Measurements from ENCODE around the gene ENTHD1.
"Not testable (repeated sequence)": the region's sequence is repeated elsewhere in the genome, so short reads cannot be mapped to it uniquely, and the experiment has no call there.

ENTHD1 gene

DNA sequence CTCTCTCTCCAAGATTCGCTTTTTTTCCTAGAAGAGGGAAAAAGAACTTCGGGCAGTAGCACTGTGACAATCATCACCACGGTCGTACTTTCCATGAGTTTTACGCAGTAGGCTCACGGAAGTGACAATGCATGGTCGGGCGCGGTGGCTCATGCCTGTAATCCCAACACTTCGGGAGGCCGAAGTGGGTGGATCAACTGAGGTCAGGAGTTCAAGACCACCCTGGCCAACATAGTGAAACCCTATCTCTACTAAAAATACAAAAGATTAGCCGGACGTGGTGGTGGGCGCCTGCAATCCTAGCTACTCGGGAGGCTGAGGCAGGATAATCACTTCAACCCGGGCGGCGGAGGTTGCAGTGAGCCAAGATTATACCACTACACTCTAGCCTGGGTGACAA, 30.7 kb upstream of the ENTHD1 start:
- no peak for DNase-seq (ENCODE audit: low read depth)

DNA sequence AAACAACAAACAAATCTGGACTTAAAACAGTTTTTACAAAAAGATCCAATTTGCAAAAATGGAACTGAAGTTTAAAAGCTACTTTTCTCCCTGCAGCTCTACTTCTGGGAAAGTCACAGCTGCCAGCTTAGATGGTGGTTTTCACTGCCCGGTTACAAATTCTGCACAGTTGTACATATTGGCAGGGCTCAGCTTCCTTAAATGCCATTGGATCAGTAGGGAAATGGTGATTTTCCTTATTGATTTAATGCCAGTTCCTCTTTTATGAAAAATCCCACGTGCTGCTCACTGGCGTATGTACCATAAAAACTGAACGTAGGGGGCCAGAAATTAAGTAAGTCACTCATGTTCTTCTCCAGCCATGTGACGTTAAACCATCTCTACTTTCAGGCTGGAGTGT, 30.1 kb upstream of the ENTHD1 start:
- DNase-seq (ENCODE audit: low read depth), result no peak

DNA sequence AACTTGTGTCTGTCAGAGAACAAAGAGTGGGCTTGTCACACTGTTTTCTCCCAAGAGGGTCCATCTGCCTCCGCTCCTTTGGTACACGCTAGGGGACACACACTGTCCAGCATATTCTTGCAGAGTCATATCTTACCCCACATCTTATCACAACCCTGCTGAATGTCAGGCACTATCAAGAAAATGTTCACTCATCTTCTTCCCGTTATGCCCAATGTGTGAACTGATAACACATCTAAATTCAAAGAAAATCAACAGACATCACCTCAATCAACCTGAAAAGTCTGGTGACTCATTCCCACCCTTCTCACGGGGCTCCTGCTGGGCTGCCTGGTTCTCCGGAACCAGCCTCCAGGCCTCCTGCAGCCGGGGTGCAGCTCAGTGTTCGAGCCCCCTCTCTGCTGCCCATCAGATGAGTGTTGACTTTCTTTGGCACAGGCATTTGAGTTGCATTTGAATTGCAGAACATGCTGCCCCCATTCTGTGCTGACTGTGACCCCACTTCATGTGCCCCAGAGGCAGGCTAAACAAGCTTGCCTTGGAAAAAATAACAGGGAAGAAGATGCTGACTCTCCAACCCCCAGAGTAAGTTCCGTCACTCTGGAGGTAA, 26.7 kb upstream of the ENTHD1 start:
- DNase-seq (ENCODE audit: low read depth), result no peak

DNA sequence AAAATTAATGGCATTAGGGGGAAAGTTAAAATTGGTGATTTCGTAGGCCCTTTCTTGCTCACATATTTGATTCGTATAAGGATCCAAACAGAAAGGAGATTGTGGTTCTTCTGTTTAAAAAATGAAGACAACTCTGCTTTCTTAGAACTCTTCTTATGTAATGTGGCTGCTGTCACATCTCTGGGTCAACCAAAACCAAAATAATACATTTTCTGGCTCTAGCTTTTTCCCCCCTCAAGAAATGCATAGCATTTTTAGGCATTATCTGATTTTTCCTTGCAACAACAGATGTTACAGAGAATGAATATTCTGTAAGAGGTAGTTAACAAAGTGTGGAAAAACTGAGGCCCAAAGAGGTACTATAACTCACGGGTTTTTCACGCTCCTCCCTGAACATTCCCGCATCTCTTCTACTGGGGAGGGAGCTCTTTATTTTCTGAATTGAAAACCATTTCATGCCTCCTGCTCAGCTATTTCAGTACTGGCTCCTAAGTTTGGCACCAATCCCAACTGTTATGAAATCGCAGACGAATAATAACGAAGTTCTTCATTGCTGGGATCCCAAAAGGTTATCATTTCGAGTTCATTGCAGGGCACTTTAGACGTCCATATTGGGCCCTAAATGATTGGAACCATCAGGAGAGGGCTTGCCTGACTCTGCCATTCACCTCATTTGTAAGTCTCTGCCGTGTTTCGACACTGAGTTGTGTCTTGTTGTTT, 24.4 kb upstream of the ENTHD1 start:
- DNase-seq (ENCODE audit: low read depth), result no peak

DNA sequence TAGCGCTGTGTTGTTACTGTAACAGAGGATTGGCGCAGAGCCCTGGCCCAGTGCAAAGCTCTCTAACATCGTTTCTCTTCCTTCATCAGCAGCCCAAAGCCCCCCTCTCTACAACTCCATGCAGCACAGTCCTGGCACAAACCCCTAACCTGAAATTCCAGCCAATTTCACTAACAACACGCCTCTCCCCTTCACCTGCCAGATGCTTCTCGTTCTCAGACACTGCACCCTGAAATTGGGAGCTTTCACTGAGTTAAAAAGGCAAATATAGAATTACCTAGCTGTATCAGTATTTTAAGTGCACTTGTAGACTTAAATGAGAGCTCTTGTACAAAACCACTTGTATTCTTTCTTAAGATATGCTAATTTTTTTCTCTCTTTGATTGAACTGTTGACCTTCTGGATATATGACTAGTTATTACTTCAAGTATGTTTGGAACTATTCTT, 23.7 kb upstream of the ENTHD1 start:
- no peak for DNase-seq (ENCODE audit: low read depth)

DNA sequence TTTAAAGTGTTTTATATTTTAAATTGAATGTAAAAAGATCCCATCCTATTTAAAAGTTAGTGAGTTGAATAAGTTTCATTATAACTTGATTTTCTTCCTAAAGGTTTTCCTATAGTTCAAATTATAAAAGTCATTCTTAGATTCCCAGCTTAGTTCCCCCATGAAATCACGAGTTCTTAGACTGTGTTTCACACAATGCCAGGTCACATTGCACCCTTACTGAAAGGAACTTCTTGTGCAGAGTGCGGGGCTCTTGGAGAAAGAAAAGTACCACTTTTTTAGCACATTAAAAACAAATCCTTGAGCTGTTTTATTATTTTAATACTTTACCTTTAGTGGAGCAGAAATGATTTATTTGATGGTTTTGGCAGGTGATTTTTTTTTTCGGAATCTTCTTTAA, 22.9 kb upstream of the ENTHD1 start:
- no peak for DNase-seq (ENCODE audit: low read depth)

DNA sequence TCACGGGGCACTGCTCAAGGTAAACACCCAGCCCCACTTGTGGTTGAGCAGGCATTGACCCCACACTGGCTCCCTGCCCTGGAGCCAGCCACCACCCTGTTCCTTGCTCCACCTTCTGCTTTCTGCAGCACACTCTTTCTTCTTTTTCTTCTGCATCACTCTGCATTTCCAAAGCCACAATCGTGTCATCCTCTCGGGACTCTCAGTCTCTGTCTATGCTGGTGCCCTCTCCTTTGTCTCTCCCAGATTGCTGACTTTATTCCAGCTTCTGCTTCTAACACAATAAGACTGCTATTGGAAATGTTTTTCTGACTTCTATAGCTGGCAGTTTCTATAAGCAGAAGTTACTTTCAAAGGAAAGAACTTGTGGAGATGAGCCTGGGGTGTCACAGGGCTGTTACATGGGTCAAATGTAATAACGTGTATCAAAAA, 21.8 kb upstream of the ENTHD1 start:
- no peak for DNase-seq (ENCODE audit: low read depth)

DNA sequence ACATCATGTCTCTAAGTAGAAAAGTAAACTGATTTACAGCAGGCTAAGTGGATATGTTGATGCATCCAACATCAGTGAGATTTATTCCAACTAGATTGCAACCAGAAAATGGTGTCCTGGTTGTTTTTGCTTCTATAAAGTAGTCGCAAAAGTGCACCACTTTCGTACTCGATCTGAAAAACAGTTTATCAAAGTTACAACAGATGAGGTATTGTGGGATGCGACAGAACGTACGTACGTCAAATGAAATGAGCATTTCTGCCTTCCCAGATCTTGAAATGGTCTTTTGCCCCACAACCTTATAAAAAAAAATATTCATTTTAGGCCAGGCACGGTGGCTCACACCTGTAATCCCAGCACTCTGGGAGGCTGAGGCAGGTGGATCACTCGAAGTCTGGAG, 21.0 kb upstream of the ENTHD1 start:
- no peak for DNase-seq (ENCODE audit: low read depth)

DNA sequence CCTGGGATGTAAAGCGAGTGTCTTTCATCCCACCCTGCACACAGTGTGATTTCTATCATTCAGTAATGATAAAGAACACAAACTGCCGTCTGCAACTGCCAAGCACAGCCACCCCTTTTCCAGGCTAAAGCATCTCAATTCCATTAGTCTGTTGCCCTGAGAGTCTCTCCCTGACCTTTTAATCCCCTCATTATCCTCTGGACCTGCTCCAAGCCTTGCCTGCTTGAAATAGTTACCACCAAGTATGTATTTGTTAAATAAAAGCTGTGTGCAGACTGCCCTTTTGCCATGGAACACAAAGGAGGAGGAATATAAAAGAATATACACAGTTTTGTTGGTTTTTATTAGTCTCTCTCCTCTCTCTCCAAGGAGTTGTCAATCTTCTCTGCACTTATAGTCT, 20.3 kb upstream of the ENTHD1 start:
- DNase-seq (ENCODE audit: low read depth), result no peak

DNA sequence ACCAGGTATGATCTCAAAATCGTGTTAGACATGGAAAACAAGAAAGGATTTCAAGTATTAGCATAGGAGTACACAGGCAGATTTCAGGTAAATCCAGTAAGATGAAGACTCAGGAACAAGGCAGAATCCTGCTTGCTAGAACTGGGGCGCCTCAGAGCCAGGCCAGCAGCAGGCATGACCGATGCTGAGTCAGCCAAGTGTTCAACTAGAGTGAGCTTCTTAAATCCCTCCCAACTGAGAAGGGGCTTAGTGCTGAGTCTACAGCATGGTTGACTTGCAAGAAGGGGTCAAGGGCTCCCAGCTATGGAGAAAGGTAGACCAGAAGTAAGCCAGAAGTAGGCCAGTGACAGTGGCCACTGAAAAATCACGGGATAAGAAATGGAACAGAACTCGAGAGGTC, 19.8 kb upstream of the ENTHD1 start:
- no peak for DNase-seq (ENCODE audit: low read depth)

DNA sequence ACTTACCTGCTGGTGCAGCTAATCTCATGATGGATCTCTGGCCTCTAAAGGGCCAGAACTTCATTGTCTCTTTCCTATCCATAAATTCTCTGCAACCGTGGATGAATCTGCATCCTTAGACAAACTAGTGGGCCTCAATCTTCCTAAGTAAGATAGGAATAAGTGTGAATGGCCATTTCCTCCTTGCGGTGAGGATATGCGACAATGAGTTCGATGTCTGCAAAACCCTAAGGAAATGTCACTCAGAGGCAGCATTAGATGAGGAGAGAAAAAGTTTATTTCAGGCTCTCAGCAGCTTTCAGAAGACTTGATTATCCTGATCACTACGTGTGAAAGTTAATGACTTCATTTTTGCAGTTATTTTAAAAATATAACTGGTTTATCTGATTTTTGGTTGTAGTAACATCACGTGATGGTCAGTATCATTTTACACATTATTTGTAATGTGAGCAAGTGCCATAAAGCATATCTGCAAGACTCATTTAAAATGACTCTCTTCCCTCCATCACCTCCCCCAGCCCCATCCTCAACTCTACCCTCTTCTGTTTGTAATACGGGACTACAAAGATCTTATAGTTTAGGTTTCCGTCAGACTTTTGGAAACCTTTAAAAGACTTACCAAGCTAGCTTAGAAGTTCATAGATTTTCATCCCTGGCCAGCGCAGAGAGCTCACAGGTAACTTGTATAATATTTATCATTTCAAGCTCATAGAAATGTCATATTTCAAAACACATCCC, 17.5 kb upstream of the ENTHD1 start:
- DNase-seq (ENCODE audit: low read depth), result no peak

DNA sequence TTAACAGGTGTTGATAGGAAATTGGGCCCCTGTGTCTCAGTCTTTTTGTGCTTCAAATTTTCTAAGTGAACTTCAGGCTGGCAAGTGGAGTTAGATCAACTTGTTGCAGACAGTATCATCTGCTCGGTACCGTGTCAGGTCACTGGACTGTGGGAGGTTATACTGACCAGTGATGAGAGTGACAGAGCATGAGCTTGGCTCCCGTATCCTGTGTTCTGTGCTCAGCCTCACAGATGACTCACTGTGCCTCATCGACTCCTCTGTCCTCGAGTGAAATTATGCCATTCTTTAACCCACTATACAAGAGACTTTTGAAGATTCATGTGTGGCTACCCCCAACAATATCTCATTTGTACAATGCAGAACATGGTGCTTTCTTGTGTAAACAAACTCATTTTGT, 15.2 kb upstream of the ENTHD1 start:
- no peak for DNase-seq (ENCODE audit: low read depth)

DNA sequence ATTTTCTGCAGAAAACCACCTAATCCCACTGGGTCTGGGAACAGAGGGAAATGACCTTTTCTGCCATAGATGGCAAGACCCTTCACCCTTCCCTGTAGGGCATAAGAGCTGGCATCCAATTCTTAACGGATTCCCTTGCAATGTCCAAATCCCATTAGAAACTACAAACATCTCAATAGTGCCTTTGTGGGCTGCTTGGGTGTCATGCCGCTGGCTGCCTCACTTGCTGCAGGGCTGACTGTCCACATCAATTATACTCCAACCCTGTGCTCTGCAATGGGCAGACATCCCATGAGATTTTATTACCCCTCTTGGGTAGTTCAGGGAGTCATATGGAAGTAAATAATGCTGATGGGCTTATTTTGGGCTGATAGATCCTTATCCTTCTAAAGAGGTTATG, 14.6 kb upstream of the ENTHD1 start:
- DNase-seq (ENCODE audit: low read depth), result no peak

DNA sequence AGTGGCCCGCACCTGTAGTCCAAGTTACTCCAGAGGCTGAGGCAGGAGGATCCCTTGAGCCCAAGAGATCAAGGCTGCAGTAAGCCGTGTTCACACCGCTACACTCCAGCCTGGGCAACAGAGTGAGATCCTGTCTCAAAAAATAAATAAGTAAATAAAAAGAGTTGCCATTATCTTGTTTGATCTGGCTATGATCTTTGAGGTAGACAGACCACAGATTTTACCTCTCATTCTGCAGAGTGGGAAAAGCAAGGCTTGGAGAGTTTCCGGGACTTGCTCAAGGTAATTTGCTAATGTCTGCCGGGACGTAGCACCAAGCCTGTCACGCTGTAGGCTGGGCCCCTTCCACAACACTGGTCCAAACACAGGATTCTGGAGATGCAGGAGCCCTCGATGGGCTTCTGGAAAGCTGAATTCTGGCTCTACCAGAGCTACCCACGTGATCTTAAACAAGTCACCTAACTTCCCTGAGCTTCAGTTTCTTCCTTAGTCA, 14.1 kb upstream of the ENTHD1 start:
- DNase-seq (ENCODE audit: low read depth), result no peak

DNA sequence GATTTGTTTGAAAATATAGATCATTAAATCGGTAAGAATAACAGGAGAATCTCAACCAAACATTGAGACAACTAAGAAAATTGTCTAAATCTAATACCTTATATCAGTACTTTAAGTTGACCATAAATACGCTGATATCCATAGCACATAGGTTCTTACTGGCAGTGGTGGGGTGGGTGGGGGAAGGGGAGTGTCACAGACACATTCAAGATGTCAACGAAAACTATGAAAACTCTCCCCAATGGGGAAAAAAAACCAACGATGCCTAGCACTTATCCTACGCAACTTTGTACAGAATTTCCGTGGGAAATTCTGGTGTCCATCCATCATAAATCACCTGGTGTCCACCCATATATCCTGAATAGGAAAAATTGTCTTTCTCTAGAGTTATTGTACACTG, 13.5 kb upstream of the ENTHD1 start:
- DNase-seq (ENCODE audit: low read depth), result no peak

DNA sequence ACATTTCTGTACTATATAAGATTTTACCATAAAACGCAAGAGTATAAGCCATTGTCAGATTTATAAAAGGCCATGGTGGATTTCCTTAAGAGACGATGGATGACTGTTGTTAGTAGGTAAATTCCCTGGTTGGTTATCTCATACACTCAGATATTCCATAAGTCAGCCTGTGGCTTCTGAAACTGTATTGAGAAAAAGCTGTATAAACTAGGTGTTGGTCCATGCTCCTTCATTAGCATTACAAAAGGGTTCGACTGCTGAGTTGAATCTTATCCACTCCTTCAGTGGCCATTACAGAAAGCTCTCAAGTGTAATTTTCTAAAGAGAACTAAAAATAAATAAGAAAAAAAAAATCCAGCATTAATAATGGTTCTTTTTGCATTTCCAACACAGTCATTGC, 12.6 kb upstream of the ENTHD1 start:
- DNase-seq (ENCODE audit: low read depth), result no peak

DNA sequence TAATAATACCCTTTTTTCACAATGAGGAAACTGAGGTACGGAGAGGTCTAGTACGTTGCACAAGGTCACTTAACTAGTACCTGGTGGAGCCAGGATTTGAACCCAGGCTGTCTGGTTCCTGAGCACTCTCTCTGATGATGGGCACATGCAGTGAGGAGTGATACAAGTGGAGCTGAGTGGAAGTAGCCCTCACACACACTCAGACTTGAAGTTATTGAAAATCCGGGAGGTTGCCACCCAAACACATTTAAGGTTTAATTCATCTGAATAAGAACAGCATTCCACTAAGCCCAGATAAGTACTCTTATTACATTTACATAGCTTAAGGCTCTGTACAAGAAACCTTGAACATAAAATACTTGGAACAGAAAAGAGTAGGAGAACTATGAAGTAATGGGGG, 12.1 kb upstream of the ENTHD1 start:
- DNase-seq (ENCODE audit: low read depth), result no peak

DNA sequence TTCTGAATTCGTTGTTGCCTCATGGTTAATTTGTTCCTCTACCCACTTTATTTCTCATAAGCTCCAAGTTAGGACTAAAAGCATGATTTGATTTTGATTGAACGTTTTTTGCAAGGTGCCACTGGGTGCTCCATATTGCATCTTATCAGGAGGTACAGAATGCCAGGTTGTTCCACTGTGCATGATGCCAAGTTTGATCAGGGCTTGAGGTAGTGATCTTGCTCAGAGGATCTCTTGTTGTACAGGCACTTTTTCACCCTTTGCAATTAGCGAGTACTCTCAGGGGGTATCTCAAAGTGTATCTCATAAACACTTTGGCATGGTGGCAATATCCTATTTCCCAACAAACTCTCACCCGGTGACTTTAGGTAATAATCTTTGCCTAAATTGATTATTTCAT, 11.3 kb upstream of the ENTHD1 start:
- no peak for DNase-seq (ENCODE audit: low read depth)

DNA sequence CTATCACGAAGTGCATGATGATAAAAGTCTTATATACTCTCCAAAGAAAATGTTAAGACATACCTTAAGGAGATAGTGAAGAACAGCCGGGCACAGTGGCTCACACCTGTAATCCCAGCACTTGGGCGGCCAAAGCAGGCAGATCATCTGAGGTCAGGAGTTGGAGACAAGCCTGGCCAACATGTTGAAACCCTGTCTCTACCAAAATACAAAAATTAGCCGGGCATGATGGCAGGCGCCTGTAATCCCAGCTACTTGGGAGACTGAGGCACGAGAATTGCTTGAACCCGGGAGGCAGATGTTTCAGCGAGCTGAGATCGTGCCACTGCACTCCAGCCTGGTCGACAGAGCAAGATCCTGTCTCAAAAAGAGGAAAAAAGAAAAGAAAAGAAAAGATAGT, 10.5 kb upstream of the ENTHD1 start:
- DNase-seq (ENCODE audit: low read depth), result not testable (repeated sequence)

DNA sequence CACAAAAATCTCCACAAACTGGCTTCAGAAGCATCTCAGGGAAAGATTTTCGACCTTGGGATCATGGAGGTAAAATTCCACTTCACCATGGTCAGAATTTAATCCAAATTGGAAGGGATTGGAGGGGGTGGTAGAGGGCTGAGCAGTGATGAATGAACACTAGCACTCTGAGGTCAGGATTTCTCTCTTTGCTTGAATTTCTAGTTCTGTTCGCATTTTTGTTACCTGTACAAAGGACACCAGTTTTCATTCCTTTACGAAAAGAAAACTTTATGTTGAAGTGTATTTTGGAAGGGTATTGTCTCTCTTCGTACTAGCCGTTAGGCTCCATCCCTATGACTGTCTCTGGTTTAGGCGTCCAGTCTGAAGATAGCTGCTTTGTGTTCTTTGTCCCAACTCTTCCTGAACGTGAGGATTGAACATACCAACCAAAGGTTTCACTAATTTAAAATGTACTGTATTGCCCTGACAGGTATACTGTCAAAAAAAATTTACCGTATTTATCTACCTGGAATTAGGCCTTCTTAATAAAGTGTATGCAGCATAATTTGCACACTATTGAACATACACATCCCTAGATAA, 8.1 kb upstream of the ENTHD1 start:
- DNase-seq (ENCODE audit: low read depth), result no peak

DNA sequence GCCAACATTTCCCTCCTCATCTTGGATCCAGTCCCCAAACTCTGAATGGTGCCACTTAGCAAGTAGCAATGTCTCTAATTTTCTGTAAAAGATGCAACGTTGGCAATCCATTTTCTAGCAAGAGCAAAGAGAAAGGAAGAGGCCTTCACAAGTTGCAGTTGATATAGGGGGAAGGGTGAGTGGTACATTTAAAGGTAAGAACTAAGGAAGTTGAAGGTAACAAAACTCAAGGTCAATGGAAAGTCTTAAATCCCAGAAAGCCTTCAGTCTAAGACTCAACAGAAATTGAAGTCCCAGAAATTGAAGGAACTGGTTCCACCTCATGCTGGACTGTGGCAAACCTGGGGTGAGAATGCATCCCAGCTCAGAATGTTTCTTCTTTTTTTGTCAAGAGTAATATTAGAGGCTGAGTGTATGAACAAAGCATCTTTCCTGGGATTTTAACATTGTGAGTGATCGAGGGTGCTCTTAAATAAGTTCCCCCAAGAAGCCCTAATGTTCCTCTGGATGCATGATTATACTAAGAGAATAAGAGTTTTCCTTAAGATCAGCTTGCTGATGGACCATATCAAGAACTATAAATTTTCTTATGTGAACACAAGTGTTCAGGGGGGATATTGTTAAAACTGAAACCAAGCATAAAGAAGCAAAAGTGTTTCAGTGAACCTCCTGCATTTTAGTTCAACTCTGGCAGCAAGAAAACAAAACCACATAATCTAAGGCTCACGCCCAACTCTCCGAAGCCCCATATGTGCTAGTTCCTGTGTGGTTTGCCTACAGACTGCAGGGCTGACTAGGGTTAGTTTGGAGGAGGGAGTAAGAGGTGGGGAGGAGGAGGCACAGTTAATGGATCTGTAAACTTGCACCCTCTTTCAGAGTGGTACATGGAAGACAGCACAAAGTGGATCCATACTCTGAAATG, 7.0 kb upstream of the ENTHD1 start, which contains the start of gene GRAP2:
Gene GRAP2 (plus strand): TSS at position 779 of the 922 bp plus-strand sequence. CDS start 46,023 bp downstream, outside the sequence.
- DNase-seq (ENCODE audit: low read depth), result no peak

DNA sequence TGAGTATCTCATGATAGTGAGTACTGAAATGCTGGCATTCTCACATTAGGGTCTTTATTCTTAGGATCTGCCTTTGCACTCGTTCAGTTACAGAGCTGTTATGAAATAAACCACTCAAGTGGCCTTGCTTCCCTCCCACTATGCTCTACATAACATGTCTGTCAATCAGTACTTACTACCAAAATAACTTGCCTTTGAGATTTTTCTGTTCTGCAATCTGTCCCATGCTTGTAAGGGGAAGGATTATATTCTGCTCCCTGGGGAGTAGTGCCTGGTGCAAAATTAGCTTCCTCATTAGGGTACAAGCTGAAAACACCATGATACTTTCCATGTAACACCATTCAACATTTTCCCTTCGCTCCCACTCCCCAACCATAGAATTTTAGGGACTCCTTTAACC, 5.4 kb upstream of the ENTHD1 start:
- no peak for DNase-seq (ENCODE audit: low read depth)

All from HS-27A (cell line).